Measurements from ENCODE around the gene PRSS3. TPM values are rescaled to one million over a fixed set of nuclear protein-coding genes. Genes with fewer than 3 reads are reported as not detected.

Gene PRSS3
- total and polyA plus RNA-seq, 10 of the 15 experiments (the other 5 are each of a cell fraction or from before 2014, with no cell fraction given) = 0.54 TPM; not detected in 9

- Histone ChIP-seq H3K79me2 (ENCODE audit: control insufficient read depth, insufficient read depth, low read length) (peaks cover 19% of the 10 kb centered on the region), H3K9ac (ENCODE audit: control insufficient read depth, insufficient read depth, low read length) (no peak overlapping the region), H3K27me3 (replicated peaks in 1 of 2; ENCODE audit: control insufficient read depth in 2 of 2, insufficient read depth in 2 of 2, low read length in 1 of 2) (no peaks in the 10 kb centered on the region), H2AFZ (ENCODE audit: control insufficient read depth, low read depth, low read length) (peak overlapping the region; percentile 85), H3K36me3 (ENCODE audit: control insufficient read depth in 2 of 2, insufficient read depth in 2 of 2, low read length in 1 of 2) (no peaks in the 10 kb centered on the region), H3K9me3 (replicated peaks; ENCODE audit: control insufficient read depth, insufficient read depth, low read length) (no peaks in the 10 kb centered on the region), H3K4me3 (no peak overlapping the region), H3K27ac (ENCODE audit: control insufficient read depth, insufficient read depth) (peak overlapping the region; percentile 9; the same call in 1 of the 2 replicates), H3K4me1 (ENCODE audit: control insufficient read depth, insufficient read depth, low read length) (peaks cover 11% of the 10 kb centered on the region), H3K4me2 (ENCODE audit: control insufficient read depth, insufficient read depth) (peak overlapping the region; percentile 44; the same call in 1 of the 2 replicates), H4K20me1 (ENCODE audit: control insufficient read depth, insufficient read depth) (no peaks in the 10 kb centered on the region)
- ATAC-seq (peak; percentile 14), FAIRE-seq (no peak), DNase-seq (ENCODE audit: low read depth, low spot score) (no peak)
- RAD21 ChIA-PET (ENCODE audit: unreplicated experiment) = interaction anchor here (0.7 to 5.2 kb wide), 19 partner anchors 9 to 450 kb away, joined by 3 to 66 read pairs (median 4); partner anchors contain the start of gene AQP3
- 48% methylated on average over 8 of the region's 8 CpGs for WGBS (ENCODE audit: insufficient coverage, insufficient replicate concordance, low lambda C conversion rate, missing lambda C conversion rate)
- SMC1A ChIA-PET (ENCODE audit: uncharacterized antibody, unreplicated experiment) = interaction anchor here (0.7 to 4.7 kb wide), 18 partner anchors 11 to 564 kb away, joined by 3 to 77 read pairs (median 6); no protein-coding TSS in a partner anchor
- no TSS peak for BruUV-seq (replicated peaks)
- intact Hi-C loops (cut with micrococcal nuclease; ENCODE audit: unreplicated experiment) (loop anchor here (1.0 kb wide), 1 partner anchor 38 kb away; no protein-coding TSS in a partner anchor), in situ Hi-C loops (cut with MboI) (no loop called here)
- CTCF ChIA-PET = interaction anchor here (0.6 to 6.5 kb wide), 46 partner anchors 9 to 564 kb away, joined by 3 to 128 read pairs (median 4); no protein-coding TSS in a partner anchor
- POLR2A ChIA-PET = interaction anchor here (0.6 to 1.4 kb wide), 8 partner anchors 9 to 428 kb away, joined by 3 to 8 read pairs (median 4); no protein-coding TSS in a partner anchor
- TF ChIP-seq RAD51 (IDR thresholded peaks at IDR 0.05) (peak; percentile 17; the same call in 1 of the 2 replicates), E2F8 (IDR thresholded peaks at IDR 0.05; ENCODE audit: low read depth, partially characterized antibody) (no peak), RAD21 (IDR thresholded peaks at IDR 0.05; ENCODE audit: insufficient read depth, low read depth, low read length) (peak; percentile 70), FOXM1 (IDR thresholded peaks at IDR 0.05; ENCODE audit: low read depth, low read length) (peak; percentile 87), MXI1 (IDR thresholded peaks at IDR 0.05; ENCODE audit: low read depth, low read length) (peak; percentile 50; the same call in 1 of the 2 replicates), NR2C1 (IDR thresholded peaks at IDR 0.05) (no peak), ZNF24 (IDR thresholded peaks at IDR 0.05) (peak; percentile 81), USF1 (IDR thresholded peaks at IDR 0.05; ENCODE audit: borderline replicate concordance, extremely low read length, insufficient read depth, low read depth, low read length) (no peak), RELB (IDR thresholded peaks at IDR 0.05; ENCODE audit: low read depth) (peak; percentile 63), BCL11A (IDR thresholded peaks at IDR 0.05; ENCODE audit: low read depth, low read length) (no peak), SMC3 (IDR thresholded peaks at IDR 0.05; ENCODE audit: borderline replicate concordance, low read length) (peak; percentile 72; the same call in 1 of the 2 replicates), HCFC1 (IDR thresholded peaks at IDR 0.05; ENCODE audit: low read length) (no peak), CHD4 (IDR thresholded peaks at IDR 0.05) (no peak)
- TF ChIP-seq, protein P1, sequence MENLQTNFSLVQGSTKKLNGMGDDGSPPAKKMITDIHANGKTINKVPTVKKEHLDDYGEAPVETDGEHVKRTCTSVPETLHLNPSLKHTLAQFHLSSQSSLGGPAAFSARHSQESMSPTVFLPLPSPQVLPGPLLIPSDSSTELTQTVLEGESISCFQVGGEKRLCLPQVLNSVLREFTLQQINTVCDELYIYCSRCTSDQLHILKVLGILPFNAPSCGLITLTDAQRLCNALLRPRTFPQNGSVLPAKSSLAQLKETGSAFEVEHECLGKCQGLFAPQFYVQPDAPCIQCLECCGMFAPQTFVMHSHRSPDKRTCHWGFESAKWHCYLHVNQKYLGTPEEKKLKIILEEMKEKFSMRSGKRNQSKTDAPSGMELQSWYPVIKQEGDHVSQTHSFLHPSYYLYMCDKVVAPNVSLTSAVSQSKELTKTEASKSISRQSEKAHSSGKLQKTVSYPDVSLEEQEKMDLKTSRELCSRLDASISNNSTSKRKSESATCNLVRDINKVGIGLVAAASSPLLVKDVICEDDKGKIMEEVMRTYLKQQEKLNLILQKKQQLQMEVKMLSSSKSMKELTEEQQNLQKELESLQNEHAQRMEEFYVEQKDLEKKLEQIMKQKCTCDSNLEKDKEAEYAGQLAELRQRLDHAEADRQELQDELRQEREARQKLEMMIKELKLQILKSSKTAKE (IDR thresholded peaks at IDR 0.05; ENCODE audit: low read depth, poor library complexity, severe bottlenecking) = peak; percentile 58
Measured at GRCh38 chr9:33813712-33814641, 18.6 kb downstream of the PRSS3 start.

All from GM12878 (cell line).